ENCODE measurements around the gene ABI2.

GRCh38 chr2:203395858-203396257, 67.7 kb downstream of the ABI2 start:
- TF ChIP-seq EZH2 (IDR thresholded peaks at IDR 0.05) (no peak), CTCF (IDR thresholded peaks at IDR 0.05 in 2 of 3, conservative IDR thresholded peaks at IDR 0.05 in 1 of 3; ENCODE audit: borderline replicate concordance in 1 of 3, insufficient read depth in 1 of 3, low read depth in 2 of 3, low read length in 2 of 3) (no peak), POLR2AphosphoS5 (IDR thresholded peaks at IDR 0.05; ENCODE audit: low read depth, low read length) (no peak), SP1 (IDR thresholded peaks at IDR 0.05; ENCODE audit: low read depth) (no peak), ATF3 (IDR thresholded peaks at IDR 0.05) (no peak), POLR2A (IDR thresholded peaks at IDR 0.05; ENCODE audit: borderline replicate concordance, extremely low read depth, insufficient read depth, insufficient read length) (no peak), SIN3A (IDR thresholded peaks at IDR 0.05; ENCODE audit: low read depth) (no peak), YY1 (IDR thresholded peaks at IDR 0.05; ENCODE audit: extremely low read depth, insufficient replicate concordance, low read depth, low read length) (no peak), ZNF274 (IDR thresholded peaks at IDR 0.05; ENCODE audit: low read depth, low read length) (no peak), JUND (IDR thresholded peaks at IDR 0.05) (no peak)

Data from HCT116 (cell line).